GM06990 (cell line): ENCODE measurements around the gene PIAS4.

ENCODE experiments used
- DNase-seq: peaks from one replicate; pipeline ENCODE4 v3.0.0-alpha.2; 2011; ENCODE audit not compliant: insufficient read length; ENCODE audit errors: extremely low read depth
- H3K27me3 ChIP-seq: replicated peaks from 2 replicates; pipeline ENCODE4 v1.6.0; 2011; ENCODE audit warnings: low read length; ENCODE audit not compliant: control insufficient read depth, insufficient read depth
- H3K36me3 ChIP-seq: 2 replicates; pipeline ENCODE4 v1.5.1; 2011; ENCODE audit warnings: low read length; ENCODE audit not compliant: control insufficient read depth, insufficient read depth
- H3K4me3 ChIP-seq: replicated peaks from 2 replicates; pipeline ENCODE4 v1.5.1; 2011; ENCODE audit warnings: low read depth, mild to moderate bottlenecking, control low read depth, low read length
- TF ChIP-seq, protein P1 (sequence below): IDR thresholded peaks from 2 replicates; pipeline ENCODE4 v1.5.1; 2011; ENCODE audit warnings: low read length, control low read depth, mild to moderate bottlenecking, inconsistent platforms; ENCODE audit not compliant: insufficient read depth, poor library complexity, severe bottlenecking

PIAS4 gene

DNA sequence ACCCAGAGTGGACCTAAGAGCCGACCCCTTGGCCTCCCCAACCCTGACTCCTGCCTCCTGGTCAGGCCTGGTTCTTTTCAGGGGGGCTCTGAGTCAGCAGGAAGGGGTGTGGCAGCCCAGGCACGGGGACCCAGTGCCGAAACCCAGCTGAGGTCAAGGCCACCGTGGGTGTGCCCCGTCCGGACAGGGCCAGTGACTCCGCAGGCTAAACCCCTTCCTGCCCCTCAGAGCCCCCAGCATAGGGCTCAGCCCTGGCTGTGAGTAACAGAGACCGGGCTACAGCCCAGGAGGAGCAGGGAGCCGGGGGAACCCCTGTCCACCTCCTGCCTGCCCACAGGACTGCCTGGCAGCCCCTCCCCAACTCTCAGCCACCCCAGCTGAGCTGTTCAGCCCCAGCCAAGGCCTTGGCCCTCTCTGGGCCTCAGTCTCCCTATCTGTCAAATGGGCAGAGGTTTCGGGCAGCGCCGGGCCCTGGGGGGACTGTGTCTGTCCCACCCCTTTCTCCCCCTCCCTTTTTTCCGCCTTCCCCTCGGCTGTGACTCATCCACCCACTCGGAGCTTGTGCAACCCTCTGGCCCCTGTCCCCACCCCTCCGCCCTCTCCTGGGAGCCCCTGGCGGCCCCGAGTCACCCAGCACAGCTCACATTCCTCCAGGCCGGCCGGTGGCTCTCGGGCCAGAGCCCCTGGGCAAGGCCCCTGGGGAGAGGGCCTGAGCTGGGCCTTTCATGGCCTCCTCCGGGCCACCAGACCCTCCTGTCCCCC lies 50.6 kb downstream of the PIAS4 start:
- Histone ChIP-seq H3K27me3 (no peaks in the 10 kb centered on the region), H3K36me3 (peaks cover 21% of the 10 kb centered on the region), H3K4me3 (peak overlapping the region; percentile 58)
- no peak for DNase-seq
- TF ChIP-seq, protein P1, sequence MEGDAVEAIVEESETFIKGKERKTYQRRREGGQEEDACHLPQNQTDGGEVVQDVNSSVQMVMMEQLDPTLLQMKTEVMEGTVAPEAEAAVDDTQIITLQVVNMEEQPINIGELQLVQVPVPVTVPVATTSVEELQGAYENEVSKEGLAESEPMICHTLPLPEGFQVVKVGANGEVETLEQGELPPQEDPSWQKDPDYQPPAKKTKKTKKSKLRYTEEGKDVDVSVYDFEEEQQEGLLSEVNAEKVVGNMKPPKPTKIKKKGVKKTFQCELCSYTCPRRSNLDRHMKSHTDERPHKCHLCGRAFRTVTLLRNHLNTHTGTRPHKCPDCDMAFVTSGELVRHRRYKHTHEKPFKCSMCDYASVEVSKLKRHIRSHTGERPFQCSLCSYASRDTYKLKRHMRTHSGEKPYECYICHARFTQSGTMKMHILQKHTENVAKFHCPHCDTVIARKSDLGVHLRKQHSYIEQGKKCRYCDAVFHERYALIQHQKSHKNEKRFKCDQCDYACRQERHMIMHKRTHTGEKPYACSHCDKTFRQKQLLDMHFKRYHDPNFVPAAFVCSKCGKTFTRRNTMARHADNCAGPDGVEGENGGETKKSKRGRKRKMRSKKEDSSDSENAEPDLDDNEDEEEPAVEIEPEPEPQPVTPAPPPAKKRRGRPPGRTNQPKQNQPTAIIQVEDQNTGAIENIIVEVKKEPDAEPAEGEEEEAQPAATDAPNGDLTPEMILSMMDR = no peak

DNA sequence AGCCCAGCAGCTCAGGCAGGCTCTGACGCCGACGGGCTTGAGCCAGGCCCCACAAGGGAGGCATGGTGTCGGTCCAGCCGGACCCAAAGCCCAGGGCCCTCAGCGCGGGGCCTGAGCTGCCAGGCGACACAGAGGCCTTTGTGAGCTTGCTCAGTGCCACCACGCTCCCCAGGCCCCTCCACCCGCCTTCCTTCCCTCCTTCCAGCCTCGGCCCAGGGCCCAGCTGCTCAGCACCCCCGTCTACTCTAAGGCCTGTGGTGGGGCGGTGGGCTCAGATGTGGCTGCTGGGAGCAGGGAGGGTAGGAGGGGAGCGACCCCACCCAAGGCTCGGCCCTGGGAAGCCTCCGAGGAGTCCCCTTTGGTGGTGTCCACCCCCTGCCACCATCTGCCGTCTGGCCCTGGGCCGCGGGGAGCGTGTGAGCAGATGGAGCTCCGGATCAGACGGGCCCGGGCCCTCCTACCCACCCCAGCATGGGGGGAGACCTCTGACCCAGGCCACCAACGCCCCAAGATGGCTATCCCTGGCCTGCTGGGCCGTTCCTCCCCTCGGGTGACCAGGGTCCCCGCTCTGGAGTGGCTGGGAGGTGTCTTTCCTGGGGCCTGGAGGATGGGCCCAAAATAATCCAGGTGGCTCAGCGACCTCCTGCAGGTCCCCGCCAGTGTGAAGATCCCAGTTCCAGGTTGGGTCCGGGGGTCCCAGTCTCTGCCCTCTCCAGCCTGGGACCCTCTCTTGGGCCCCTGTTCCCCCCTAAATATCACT lies 51.3 kb downstream of the PIAS4 start:
- H3K36me3 ChIP-seq = peaks cover 15% of the 10 kb centered on the region

DNA sequence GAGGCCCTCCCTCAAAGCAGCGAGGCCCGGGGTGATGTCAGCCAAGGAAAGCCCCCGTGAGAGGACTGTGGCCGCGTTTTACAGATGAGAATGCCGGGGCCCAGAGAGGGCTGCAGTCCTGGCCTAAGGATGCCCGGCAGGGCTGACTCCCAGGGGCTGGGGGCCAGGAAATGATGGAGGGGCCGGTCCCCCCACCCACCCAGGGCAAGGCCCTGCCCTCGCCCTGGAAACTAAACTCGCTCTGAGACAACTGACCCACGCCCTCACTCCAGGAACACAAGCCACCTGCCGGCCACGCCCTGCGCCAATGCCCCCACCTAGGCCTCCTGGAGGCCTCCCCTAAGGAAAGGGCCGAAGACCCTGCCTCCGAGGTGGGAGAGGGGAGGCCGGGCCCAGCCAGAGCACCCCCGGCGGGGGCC lies 51.9 kb downstream of the PIAS4 start:
- H3K36me3 ChIP-seq = peaks cover 14% of the 10 kb centered on the region
- TF ChIP-seq, protein P1 = no peak
- H3K4me3 ChIP-seq = peak overlapping the region; percentile 58
- no peaks in the 10 kb centered on the region for H3K27me3 ChIP-seq
- no peak for DNase-seq

More for the DNA sequence above, 51.3 kb downstream of the PIAS4 start:
- TF ChIP-seq, protein P1 = no peak
- peak overlapping the region; percentile 58 for H3K4me3 ChIP-seq
- no peak for DNase-seq
- no peaks in the 10 kb centered on the region for H3K27me3 ChIP-seq

DNA sequence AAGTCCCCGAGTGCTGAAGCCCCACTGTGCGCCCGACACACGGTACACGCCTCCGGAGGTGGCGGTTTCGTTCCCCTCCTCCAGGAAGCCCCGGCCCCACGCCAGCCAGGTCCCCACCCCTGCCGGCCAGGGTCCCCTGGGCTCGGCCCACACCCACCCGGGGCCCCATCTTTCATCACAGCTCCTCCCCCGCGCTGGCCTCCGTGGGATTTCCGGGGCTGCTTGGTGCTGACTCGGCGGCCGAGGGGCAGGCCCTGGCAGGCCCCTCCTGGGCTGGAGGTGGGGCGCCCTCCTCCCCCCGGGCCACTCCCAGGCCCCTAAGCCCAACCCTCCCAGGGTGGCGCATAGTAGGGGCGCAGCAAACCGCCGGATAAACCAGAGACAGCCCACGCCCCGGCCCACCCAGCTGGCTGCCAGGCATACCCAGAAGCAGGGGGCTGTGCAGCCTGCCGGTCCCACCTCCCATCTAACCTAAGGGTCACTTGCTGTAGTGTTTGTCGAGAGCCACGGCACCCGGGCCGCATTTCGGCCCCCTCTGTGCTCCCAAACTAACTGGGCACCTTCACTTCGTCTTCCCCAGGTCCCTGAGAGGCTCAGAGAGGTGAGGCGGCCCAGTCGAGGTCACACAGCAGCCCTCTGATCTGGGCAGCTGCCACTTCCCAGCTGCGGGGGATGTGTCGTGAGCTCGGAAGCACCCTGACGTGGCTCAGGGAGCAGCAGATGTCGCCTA lies 52.5 kb downstream of the PIAS4 start:
- peaks cover 14% of the 10 kb centered on the region for H3K36me3 ChIP-seq
- no peaks in the 10 kb centered on the region for H3K27me3 ChIP-seq
- TF ChIP-seq, protein P1 = no peak
- DNase-seq = peak; percentile 66
- peak overlapping the region; percentile 58 for H3K4me3 ChIP-seq

DNA sequence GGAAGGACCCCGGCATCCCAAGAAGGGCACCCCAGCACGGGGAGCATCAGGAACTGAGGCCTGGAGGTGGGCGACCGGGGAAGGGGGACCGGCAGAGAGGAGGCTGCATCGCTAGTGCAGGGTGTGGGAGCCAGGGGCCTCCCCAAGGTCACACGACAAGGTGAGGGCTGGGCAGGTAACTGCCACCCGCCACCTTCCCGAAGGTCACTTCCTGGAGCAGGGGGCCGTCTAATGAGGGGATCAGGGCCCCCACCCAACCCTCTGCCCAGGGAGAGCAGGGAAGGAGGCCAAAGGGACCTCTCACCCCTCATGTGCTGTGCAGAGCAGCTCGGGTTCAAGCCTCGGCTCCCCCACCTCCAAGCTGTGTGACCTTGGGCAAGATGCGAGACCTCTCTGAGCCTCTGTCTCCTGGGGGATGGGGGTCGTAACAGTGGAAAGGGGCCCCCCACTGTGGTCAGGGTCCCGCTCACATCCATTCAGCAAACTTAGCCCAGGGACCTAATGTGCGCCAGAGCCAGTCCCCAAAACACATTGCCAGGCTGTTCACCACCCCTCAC lies 53.2 kb downstream of the PIAS4 start:
- DNase-seq = no peak
- Histone ChIP-seq H3K4me3 (peak overlapping the region; percentile 58), H3K36me3 (peaks cover 12% of the 10 kb centered on the region), H3K27me3 (no peaks in the 10 kb centered on the region)
- TF ChIP-seq, protein P1 = no peak
